PC-3 (cell line): Measurements from ENCODE around the gene SLC25A25.
"Not testable (repeated sequence)": the region's sequence is repeated elsewhere in the genome, so short reads cannot be mapped to it uniquely, and the experiment has no call there.

ENCODE experiments used
- CTCF ChIP-seq: fragments of 300-600 bp; sonication (generic); conservative IDR thresholded peaks from 2 replicates; pipeline ENCODE4 v1.5.1; 2017; ENCODE audit warnings: antibody characterized with exemption, low read depth, mild to moderate bottlenecking, low read length
- EZH2 ChIP-seq: fragments of 300-600 bp; sonication (generic); IDR thresholded peaks from one replicate; pipeline ENCODE4 v1.6.1; 2017; ENCODE audit warnings: antibody characterized with exemption, mild to moderate bottlenecking, low read length; ENCODE audit not compliant: unreplicated experiment

GRCh38 chr9:128131346-128131745 lies 63.3 kb downstream of the SLC25A25 start:
- not testable (repeated sequence) for TF ChIP-seq CTCF, EZH2
